WERI-Rb-1 (cell line): ENCODE measurements around the gene SYTL1.

Experiments
- DNase-seq: peaks from one replicate; pipeline ENCODE4 v3.0.0-alpha.2; 2020
- H3K27ac ChIP-seq: fragments of 250-450 bp; sonication (Bioruptor Pico); 2 replicates; pipeline ENCODE4 v1.5.1; 2020; ENCODE audit warnings: mild to moderate bottlenecking, moderate library complexity
- H3K27me3 ChIP-seq: fragments of 250-450 bp; sonication (Bioruptor Pico); 2 replicates; pipeline ENCODE4 v1.5.1; 2021; ENCODE audit warnings: mild to moderate bottlenecking, low read depth, moderate library complexity; ENCODE audit not compliant: insufficient read depth, severe bottlenecking
- H3K36me3 ChIP-seq: fragments of 250-450 bp; sonication (Bioruptor Pico); 2 replicates; pipeline ENCODE4 v1.5.1; 2020; ENCODE audit warnings: mild to moderate bottlenecking, moderate library complexity
- H3K4me3 ChIP-seq: 2 replicates; pipeline ENCODE4 v1.5.1; 2011; ENCODE audit warnings: low read depth, mild to moderate bottlenecking, control low read depth, low read length
- H3K9me3 ChIP-seq: fragments of 250-450 bp; sonication (Bioruptor Pico); 2 replicates; pipeline ENCODE4 v1.5.1; 2021; ENCODE audit warnings: mild to moderate bottlenecking, moderate library complexity; ENCODE audit not compliant: severe bottlenecking
- TF ChIP-seq, protein P1 (sequence below): IDR thresholded peaks from 2 replicates; pipeline ENCODE4 v1.5.1; 2011; ENCODE audit warnings: low read depth, mild to moderate bottlenecking, control low read depth, inconsistent platforms, low read length

Gene SYTL1

DNA sequence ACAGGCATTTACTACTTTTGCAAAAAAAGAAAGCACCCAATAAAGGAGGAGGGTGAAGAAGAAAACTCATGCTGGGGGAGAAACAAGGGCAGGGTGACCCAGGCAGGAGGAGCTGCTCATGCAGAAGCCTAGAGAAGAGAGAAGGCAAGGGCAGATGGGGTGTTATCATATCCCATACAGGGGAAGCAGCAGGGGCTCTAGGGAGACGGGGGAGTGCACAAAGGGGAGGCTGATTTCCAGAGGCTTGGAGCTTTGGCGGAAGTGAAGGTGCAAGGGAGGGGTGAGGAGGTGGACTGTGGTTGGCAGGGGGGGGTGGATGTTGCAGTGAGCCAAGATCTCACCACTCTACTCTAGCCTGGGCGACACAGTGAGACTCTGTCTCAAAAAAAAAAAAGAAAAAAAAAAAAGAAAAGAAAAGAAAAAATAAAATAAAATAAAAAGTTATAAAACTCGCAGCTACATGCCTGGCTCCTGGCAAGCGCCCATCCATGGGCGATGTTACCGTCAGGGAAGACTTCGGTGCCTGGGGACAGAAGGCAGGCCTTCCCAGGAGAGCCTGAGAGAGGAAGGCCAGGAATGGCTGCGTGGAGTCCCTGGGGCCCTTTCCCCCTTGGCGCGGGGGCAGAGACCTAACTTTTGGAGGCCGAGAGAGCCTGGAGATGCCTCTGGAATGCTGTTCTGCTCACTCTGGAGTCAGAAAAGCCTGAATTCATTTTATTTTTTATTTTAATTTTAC lies 36.1 kb downstream of the SYTL1 start:
- no peak for DNase-seq
- no peaks in the 10 kb centered on the region for H3K9me3 ChIP-seq
- H3K27me3 ChIP-seq = no peaks in the 10 kb centered on the region
- no peaks in the 10 kb centered on the region for H3K36me3 ChIP-seq
- no peak overlapping the region for H3K4me3 ChIP-seq
- H3K27ac ChIP-seq = no peak overlapping the region
- TF ChIP-seq, protein P1, sequence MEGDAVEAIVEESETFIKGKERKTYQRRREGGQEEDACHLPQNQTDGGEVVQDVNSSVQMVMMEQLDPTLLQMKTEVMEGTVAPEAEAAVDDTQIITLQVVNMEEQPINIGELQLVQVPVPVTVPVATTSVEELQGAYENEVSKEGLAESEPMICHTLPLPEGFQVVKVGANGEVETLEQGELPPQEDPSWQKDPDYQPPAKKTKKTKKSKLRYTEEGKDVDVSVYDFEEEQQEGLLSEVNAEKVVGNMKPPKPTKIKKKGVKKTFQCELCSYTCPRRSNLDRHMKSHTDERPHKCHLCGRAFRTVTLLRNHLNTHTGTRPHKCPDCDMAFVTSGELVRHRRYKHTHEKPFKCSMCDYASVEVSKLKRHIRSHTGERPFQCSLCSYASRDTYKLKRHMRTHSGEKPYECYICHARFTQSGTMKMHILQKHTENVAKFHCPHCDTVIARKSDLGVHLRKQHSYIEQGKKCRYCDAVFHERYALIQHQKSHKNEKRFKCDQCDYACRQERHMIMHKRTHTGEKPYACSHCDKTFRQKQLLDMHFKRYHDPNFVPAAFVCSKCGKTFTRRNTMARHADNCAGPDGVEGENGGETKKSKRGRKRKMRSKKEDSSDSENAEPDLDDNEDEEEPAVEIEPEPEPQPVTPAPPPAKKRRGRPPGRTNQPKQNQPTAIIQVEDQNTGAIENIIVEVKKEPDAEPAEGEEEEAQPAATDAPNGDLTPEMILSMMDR = no peak

- TF ChIP-seq, protein P1 = no peak
- Histone ChIP-seq H3K9me3 (no peaks in the 10 kb centered on the region), H3K27ac (no peak overlapping the region), H3K36me3 (no peaks in the 10 kb centered on the region), H3K27me3 (no peaks in the 10 kb centered on the region), H3K4me3 (no peak overlapping the region)
- DNase-seq = no peak
Observed at GRCh38 chr1:27379564-27380122, 37.8 kb downstream of the SYTL1 start.

GRCh38 chr1:27380224-27380623 lies 38.4 kb downstream of the SYTL1 start:
- no peaks in the 10 kb centered on the region for H3K27me3 ChIP-seq
- no peak for DNase-seq
- no peaks in the 10 kb centered on the region for H3K9me3 ChIP-seq
- H3K36me3 ChIP-seq = no peaks in the 10 kb centered on the region
- H3K27ac ChIP-seq = no peak overlapping the region
- H3K4me3 ChIP-seq = no peak overlapping the region
- TF ChIP-seq, protein P1 = no peak

DNA sequence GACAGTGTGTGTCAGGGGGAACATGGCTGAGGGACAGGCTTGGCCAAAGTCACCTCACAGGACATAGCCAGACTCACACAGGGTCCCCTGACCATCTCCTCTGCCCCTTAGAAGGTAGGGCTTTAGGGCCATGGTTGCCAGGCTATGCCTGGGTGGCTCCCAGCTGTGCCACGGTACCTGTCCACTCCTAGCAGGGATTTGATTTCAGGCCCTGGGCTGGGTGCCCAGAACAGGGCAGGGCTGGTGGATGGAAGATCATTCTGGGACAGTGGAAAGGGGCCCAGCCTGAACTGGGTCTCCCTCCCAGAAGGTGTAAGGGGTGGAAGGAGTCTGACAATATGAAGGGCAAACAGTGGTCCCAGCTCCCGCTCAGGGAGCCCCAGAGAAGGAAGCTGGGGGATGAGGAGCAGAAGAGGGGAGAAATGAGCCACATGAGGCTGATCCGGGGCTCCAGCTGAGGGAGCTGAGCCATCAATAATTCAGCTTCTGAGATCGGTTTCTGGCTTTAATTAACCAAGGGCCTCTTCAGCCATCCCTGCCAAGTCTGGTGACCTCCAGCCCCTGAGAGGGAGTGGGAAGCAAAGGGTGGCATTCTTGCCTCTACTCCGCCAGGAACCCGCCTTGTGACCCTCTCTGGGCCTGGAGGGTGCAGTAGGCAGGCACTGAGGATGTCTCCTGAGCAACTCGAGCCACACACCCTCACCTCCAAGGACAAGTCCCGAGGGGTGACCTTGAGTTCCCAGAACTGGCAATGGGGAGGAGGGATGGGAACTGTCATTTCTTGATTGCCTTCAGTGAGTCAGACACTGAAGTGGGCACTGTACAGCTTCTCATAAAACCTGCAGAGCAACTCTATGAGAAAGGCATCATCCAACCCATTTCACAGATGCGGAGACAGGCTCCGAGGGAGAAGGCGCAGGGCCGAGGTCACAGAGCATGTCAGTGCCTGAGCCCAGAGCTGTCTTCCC lies 39.2 kb downstream of the SYTL1 start:
- Histone ChIP-seq H3K4me3 (no peak overlapping the region), H3K27me3 (no peaks in the 10 kb centered on the region), H3K27ac (no peak overlapping the region), H3K9me3 (no peaks in the 10 kb centered on the region), H3K36me3 (no peaks in the 10 kb centered on the region)
- TF ChIP-seq, protein P1 = no peak
- no peak for DNase-seq

DNA sequence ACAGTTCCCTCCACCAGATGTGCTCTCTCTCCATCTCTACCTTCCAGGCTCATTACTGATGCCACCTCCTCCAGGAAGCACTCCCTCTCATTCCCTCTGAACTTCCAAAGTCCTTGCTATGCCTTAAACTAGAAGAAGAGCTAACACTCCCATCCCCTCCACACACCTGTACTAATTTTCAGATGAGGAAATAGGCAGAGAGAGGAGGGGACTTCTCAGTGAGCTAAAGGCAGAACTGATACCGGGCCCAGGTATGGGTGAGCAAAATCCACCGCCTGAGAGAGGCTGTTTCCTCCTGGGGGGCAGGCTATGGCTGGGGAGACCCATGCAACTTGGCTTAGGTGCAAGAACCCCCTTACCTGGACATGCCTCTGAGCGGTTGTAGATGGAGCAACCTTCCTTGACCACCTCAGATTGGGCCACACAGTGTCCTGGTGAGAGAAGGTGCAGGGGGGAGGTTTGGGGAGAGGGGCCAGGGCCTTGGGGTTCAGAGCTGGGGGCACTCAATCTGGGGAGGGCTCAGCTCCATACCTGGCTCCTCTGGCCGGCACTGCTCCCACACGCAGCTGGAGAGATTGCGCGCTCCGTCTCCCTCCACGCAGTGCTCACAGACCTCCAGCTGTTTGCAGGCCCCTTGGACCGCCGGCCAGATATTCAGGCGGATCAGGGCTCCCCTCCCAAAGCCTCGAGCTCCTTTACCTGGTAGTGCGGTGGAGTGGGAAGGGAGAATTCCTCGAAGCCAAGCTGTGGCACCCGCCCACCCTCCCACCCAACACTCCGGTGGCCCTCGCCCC lies 40.3 kb downstream of the SYTL1 start:
- H3K27me3 ChIP-seq = no peaks in the 10 kb centered on the region
- TF ChIP-seq, protein P1 = no peak
- H3K27ac ChIP-seq = no peak overlapping the region
- no peaks in the 10 kb centered on the region for H3K9me3 ChIP-seq
- no peak overlapping the region for H3K4me3 ChIP-seq
- no peak for DNase-seq
- no peaks in the 10 kb centered on the region for H3K36me3 ChIP-seq
